GM12801 (cell line): ENCODE data around the gene CCNY.

Source experiments
- TF ChIP-seq, protein P1 (sequence below): IDR thresholded peaks from one replicate; pipeline ENCODE4 v1.5.1; 2011; ENCODE audit warnings: control low read depth; ENCODE audit not compliant: insufficient read length; ENCODE audit errors: extremely low read depth

The CCNY gene

DNA sequence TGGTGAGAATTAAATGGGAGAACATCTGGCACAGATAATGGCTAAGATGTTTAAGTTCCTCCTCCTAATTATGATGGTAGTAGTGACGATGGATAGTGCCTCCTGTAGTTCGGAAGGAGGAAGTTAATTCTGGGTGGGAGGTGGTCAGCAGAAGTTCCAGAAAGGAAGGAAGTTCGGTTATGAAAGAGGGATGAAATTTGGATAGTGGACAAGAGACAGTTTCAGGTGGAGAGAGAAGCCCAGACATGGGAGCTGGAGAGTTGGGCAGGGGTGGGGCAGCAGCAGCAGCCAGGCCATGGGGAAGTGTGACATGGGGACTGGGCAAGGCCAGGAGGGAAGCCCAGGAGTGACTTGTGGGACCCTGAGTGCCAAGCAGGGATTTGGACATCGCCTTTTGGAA lies 99.5 kb downstream of the CCNY start:
- TF ChIP-seq, protein P1, sequence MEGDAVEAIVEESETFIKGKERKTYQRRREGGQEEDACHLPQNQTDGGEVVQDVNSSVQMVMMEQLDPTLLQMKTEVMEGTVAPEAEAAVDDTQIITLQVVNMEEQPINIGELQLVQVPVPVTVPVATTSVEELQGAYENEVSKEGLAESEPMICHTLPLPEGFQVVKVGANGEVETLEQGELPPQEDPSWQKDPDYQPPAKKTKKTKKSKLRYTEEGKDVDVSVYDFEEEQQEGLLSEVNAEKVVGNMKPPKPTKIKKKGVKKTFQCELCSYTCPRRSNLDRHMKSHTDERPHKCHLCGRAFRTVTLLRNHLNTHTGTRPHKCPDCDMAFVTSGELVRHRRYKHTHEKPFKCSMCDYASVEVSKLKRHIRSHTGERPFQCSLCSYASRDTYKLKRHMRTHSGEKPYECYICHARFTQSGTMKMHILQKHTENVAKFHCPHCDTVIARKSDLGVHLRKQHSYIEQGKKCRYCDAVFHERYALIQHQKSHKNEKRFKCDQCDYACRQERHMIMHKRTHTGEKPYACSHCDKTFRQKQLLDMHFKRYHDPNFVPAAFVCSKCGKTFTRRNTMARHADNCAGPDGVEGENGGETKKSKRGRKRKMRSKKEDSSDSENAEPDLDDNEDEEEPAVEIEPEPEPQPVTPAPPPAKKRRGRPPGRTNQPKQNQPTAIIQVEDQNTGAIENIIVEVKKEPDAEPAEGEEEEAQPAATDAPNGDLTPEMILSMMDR: no peak

DNA sequence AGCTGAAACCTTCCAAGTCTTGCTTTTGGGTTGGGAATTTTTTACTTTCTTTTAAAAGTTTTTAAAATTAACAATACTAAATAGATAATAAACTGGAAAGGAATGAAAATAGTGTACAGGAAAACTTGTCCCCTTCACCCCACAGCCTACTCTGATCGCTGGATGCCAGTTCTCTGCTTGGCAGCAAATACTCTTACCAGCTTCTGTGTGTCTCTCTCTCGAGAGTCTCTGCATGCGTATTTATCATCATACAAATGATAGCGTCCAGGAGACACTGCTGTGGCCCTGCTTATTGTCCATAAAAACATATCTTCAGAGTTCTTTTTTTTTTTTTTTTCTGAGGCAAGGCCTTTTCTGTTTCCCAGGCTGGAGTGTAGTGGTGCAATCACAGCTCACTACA lies 101.5 kb downstream of the CCNY start:
- TF ChIP-seq, protein P1: no peak

DNA sequence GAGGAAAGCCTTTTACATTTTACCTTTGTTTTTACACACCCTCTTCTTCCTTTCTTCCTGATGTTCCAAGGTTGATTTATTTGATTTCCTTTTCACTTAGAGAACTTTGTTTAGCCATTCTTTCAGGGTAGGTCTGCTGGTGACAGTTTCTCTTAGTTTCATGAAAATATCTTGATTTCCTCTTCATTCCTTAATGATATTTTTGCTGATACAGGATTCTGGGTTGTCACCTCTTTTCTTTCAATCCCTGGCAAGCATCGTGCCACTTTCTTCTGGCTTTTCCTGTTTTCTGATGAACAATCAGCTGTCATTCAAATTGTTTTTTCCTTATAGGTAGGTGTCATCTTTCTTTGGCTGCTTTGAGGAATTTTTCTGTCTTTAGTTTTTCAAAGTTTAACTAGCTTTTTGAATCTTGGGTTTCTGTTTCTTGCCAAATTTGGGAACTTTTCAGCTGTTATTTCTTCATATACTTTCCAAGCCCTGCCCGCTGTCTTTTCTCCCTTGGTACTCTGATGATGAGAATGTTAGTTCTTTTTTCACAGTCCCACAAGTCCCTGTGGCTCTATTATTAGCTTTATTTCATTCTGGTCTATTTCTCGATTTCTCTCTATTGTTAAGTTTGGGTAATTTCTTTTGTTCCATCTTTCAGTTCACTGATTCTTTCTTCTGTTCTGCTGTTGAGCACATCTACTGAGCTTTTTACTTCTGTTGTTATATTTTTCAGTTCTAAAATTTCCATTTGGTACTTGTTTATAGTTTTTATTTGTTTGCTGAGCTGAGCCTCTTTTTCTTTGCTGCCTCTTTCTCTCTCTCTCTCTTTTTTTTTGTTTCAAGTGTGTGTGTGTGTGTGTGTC lies 102.6 kb downstream of the CCNY start:
- TF ChIP-seq, protein P1: no peak

DNA sequence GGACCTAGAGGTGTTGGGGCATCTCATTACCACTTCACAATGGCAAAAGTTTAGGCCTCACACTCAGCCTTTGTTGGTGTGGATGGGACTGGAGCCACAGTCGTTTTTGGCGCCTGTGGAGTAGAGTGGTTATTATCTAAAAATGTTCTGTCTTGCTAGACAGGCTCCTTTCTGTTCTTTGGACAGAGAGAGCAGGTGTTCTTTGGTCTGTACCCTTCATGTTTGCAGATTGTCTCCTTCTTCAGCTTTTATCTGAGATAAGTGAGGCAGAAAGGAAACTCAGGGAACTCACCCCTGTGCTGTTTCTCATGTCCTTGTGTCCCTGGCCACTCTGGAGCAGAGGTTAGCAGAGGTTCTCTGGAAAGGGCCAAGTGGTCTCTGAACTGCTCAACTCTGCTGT lies 103.7 kb downstream of the CCNY start:
- TF ChIP-seq, protein P1: no peak

DNA sequence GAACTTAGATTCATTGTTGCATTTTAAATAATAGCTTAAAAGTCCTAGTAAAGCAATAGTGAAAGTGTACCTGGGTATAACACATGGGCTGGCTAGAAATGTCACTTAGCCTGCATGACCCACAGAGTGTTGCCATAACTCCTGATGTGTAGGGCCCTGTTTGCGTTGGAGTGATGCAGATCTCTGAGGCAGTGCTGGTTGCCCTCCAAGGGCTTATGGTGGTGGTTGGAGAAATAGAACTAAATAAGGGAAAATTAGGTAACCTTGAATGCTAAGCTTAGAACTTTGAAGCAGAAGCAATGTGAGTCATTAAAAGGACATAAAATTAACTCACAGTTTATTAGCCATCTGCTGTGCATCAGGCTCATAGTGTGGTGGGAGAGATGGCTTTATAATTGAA lies 105.7 kb downstream of the CCNY start:
- TF ChIP-seq, protein P1: no peak

DNA sequence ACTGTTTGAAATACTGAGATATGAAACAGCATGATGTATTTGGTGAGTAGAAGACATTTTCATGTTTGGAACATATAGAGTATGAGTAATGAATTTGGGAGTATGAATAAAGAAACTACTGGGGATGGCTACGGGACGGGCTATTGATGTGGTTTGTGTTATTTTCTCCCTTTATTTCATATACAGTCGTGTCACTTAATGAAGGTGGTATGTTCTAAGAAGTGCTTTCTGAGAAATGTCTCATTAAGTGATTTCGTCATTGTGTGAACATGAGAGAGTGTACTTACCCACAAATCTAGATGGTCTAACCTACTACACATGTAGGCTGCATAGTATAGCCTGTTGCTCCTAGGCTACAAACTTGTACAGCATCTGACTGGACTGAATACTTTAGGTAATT lies 106.3 kb downstream of the CCNY start:
- TF ChIP-seq, protein P1: no peak

DNA sequence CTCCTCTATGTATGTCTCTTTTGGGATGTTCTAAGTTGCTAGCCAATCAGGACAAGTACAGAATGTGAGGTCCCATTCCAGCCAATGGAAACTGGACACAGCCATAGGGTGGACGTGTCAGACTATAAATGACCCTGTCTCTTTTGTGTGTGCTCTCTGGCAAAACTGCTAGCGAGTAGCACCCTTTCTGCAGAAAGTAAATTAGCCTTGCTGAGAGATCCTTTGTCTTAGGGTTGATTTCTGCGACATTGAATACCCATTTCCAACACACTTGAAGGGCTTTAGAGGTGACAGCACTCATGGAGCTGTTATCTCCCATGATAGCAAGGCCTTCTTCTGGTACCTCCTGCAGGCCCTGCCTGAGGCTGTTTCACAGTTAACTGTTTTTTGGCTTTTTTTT lies 107.5 kb downstream of the CCNY start:
- TF ChIP-seq, protein P1: no peak
